ENCODE measurements around the gene MAP10.

MAP10 gene

GRCh38 chr1:232767305-232768074 lies 37.7 kb upstream of the MAP10 start:
- Histone ChIP-seq H3K27me3 (no peaks in the 10 kb centered on the region), H3K27ac (peak overlapping the region; percentile 66 to 68), H3K9me3 (no peaks in the 10 kb centered on the region), H3K4me1 (peaks cover 0 to 20% (median 7%) of the 10 kb centered on the region in 4 donors), H3K4me3 (no peak overlapping the region), H3K36me3 (no peaks in the 10 kb centered on the region)
- intact Hi-C loops (cut with DNase I; ENCODE audit: low total_unique reads): no loop called here
- no peak for TF ChIP-seq CTCF (IDR thresholded peaks at IDR 0.05)
- peak; percentile 63 to 72 for DNase-seq

GRCh38 chr1:232768793-232769192 lies 36.4 kb upstream of the MAP10 start:
- DNase-seq: no peak
- intact Hi-C loops (cut with DNase I; ENCODE audit: low total_unique reads): no loop called here
- Histone ChIP-seq H3K4me1 (peaks cover 0 to 20% (median 7%) of the 10 kb centered on the region in 4 donors), H3K4me3 (no peak overlapping the region), H3K36me3 (no peaks in the 10 kb centered on the region), H3K9me3 (no peaks in the 10 kb centered on the region), H3K27me3 (no peaks in the 10 kb centered on the region), H3K27ac (no peak overlapping the region)
- TF ChIP-seq CTCF (IDR thresholded peaks at IDR 0.05): no peak

- Histone ChIP-seq H3K4me1 (peaks cover 0 to 20% (median 7%) of the 10 kb centered on the region in 4 donors), H3K9me3 (no peaks in the 10 kb centered on the region), H3K27ac (no peak overlapping the region), H3K36me3 (no peaks in the 10 kb centered on the region), H3K4me3 (no peak overlapping the region), H3K27me3 (no peaks in the 10 kb centered on the region)
- intact Hi-C loops (cut with DNase I; ENCODE audit: low total_unique reads): no loop called here
- DNase-seq: no peak
- no peak for TF ChIP-seq CTCF (IDR thresholded peaks at IDR 0.05)
Observed at GRCh38 chr1:232769733-232770132, 35.5 kb upstream of the MAP10 start.

- no peak overlapping the region for H3K4me3 ChIP-seq
- no peaks in the 10 kb centered on the region for H3K36me3 ChIP-seq
- H3K27me3 ChIP-seq: no peaks in the 10 kb centered on the region
- intact Hi-C loops (cut with DNase I; ENCODE audit: low total_unique reads): no loop called here
- TF ChIP-seq CTCF (IDR thresholded peaks at IDR 0.05): no peak
- DNase-seq: no peak
- no peaks in the 10 kb centered on the region for H3K4me1 ChIP-seq
- no peaks in the 10 kb centered on the region for H3K9me3 ChIP-seq
- no peak overlapping the region for H3K27ac ChIP-seq
Observed at GRCh38 chr1:232773752-232774151, 31.5 kb upstream of the MAP10 start.

- no peaks in the 10 kb centered on the region for H3K4me1 ChIP-seq
- H3K27ac ChIP-seq: no peak overlapping the region
- DNase-seq: no peak
- no peaks in the 10 kb centered on the region for H3K9me3 ChIP-seq
- H3K27me3 ChIP-seq: no peaks in the 10 kb centered on the region
- no peak for TF ChIP-seq CTCF (IDR thresholded peaks at IDR 0.05)
- H3K36me3 ChIP-seq: no peaks in the 10 kb centered on the region
- intact Hi-C loops (cut with DNase I; ENCODE audit: low total_unique reads): no loop called here
- H3K4me3 ChIP-seq: no peak overlapping the region
Observed at GRCh38 chr1:232776526-232777106, 28.6 kb upstream of the MAP10 start.
